ENCODE results near the gene MGLL.

Gene MGLL

GRCh38 chr3:127835993-127836882 is 13.9 kb upstream of the MGLL start:
- no peak for DNase-seq (ENCODE audit: low spot score)

DNA sequence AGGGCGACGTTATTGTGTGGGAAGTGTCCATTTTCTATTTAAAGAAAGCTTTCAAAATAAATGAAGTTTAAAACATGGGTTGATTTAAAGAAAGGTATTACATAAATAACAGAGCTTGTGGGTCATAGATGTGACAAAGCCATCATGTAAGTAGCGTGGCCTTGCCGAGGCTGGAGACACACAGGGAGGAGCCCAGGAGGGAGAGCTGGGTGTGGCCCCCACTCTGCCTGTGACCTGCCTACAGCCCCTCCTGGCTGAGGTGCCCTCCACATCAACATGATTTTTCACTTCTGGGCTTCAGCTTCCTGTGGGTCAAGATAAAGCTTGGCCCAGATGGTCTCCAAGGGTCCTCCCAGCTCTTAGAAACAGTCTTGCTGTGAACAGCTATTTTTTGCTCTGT is 12.5 kb upstream of the MGLL start:
- no peak for DNase-seq (ENCODE audit: low spot score)

GRCh38 chr3:127833281-127834032 is 11.1 kb upstream of the MGLL start:
- no peak for DNase-seq (ENCODE audit: low spot score)

- peak; percentile 58 for DNase-seq (ENCODE audit: low spot score)
These were observed 9.4 kb upstream of the MGLL start for GRCh38 chr3:127831723-127832172.

DNA sequence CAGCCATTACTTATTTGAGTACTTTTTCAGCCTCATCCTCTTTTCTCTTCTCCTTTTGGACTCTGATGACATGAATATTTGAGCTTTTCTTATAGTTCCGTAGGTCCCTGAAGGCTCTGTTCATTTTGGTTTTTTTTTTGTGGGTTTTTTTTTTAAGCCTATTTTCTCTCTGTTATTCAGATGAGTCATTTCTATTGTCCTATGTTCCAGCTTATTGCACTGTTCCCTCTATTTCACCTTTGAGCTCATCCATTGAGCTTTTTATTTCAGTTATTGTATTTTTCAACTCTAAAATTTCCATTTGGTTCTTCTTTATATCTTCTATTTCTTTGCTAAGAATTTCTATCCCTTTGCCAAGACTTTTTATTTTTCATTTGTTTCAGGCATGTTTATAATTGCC is 7.2 kb upstream of the MGLL start:
- no peak for DNase-seq (ENCODE audit: low spot score)

GRCh38 chr3:127827808-127828207 is 5.5 kb upstream of the MGLL start:
- DNase-seq (ENCODE audit: low spot score): no peak

DNA sequence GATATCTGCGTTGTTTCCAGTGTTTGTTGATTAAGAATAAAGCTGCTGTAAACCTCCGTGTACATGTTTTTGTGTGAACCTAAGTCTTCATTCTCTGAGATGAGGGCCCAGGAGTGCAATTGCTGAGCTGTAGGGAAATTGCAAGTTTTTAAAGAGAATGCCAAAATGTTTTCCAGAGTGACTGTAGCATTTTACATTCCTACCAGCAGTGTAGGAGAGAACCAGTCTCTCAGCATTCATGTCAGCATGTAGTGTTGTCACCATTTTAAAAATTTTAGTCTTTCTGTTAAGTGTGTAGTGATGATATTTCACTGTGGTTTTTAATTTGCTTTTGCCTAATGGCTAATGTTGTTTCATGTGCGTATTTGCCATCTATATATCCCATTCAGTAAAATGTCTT is 3.4 kb upstream of the MGLL start:
- DNase-seq (ENCODE audit: low spot score): no peak

- no peak for DNase-seq (ENCODE audit: low spot score)
These were observed 2.0 kb upstream of the MGLL start for GRCh38 chr3:127824151-127824825.

DNA sequence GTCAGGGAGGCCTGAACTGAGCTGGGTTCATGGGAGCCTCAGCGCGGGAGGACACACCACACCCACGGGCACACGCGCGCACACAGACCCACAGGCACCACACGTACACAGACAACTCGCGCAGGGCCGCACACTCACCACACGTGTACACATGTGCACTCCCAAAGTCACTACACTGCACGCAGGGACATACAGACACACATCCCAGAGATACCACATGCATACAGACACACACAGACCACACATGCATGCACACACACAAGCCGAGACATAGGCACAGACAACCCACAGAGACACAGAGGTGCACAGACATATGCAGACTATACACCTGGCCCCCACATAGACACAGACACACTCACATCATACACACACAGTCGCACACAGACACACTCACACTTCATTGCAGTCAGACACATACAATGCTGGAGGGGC is 1.1 kb upstream of the MGLL start:
- no peak for DNase-seq (ENCODE audit: low spot score)

DNA sequence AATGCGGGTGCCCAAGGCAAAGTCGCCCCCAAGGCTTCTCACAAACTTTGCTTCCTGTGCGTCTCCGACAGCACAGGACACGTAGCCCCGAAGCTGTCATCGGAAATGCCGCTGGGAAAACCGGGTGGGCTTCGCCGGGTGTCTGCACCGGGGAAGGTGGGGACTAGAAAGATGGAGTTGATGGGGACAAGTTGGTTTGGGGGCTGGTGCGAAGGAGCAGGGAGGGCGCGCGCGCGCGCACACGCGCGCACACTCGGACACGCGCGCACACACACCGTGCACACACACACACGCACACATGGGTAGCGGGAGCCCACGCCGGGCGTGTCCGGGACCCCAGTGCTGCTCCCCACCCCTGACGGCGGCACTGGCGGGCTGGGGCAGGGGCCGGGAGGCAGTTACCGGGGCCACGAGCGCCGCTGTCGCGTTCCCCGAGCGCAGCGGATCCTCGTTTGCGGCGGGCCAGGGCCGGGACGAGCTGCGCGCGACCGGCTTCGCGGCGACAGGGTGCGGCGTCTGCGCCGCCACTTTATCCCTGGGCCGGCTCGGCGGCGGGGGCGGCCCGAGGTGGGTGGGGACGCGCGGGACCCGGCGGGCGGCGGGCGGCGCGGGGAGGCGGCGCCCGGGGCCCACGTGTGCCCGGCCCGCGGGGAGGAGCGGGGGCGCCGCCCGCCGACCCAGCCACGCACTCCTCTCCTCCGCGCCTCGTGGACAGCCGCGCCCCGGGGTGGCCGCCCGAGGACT is 539 bp upstream of the MGLL start:
- DNase-seq (ENCODE audit: low spot score): peak; percentile 67

DNA sequence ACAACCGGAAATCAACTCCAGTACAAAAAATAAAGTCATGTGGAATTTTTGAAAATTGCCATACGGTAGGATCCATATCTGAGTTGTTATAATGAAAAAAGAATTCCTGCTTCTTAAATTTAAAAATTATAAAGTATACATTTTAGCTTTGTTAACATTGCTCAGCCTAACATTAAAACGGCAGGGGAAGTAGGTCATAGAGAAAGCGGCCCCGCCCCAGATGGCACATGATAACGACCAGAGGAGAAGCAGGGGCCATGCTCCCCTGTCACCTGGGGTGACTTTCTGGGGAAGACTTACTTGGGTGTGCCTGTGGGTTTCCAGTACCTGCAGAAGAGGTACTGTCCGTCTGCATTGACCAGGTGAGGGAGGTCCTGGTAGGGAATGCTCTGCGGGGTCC is 921 bp downstream of the MGLL start:
- no peak for DNase-seq (ENCODE audit: low spot score)

- no peak for DNase-seq (ENCODE audit: low spot score)
These were observed 1.4 kb downstream of the MGLL start for GRCh38 chr3:127820826-127821313.

DNA sequence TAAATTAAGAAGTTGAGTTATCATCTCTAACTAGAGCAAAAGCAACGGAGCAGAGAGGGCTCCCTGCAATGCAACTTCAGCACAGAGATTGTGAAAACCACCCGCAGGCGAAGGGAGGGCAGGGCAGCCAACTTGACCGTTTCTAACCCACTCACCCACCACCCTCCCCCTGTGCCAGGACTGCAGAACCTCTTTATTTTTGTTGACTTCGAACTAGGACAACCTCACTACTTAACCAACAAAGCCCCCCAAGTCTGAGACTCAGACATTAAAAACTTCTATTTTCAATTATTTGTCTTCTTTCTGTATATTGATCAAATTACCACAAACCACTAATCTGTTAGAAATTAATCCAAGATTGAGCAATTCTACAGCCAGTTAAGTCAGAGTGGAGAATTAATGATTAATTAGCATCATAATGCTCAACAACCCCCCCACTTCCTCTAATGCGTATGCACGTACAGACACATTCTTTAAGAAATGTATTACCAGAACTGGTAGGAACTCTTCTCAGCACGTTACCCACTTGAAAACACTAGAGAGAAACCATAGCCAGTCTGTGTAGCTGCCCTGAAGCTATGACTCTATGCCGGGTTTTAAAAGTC is 2.0 kb downstream of the MGLL start:
- DNase-seq (ENCODE audit: low spot score): peak; percentile 62

- no peak for DNase-seq (ENCODE audit: low spot score)
These were observed 2.7 kb downstream of the MGLL start for GRCh38 chr3:127819656-127820055.

DNA sequence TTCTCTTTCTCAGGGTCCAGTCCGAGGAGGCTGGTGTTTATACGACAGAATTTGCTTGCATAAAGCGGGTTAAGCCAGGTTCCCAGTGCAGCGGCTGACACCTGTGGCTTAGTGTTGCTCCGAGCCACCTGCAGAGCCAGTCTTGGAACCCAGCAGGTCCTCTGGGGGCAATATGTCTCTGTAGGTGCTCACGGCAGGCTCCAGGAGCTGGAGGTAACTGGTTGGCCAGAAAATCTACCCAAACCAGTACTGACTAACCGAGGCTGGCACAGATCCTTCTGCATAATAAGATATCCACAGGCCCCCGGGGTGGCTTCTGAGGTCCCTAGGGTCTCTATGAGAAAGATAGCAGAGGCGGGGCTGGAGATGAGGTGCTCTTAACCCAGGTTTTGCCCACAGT is 3.2 kb downstream of the MGLL start:
- no peak for DNase-seq (ENCODE audit: low spot score)

- DNase-seq (ENCODE audit: low spot score): peak; percentile 78
These were observed 4.9 kb downstream of the MGLL start for GRCh38 chr3:127817406-127817841.

DNA sequence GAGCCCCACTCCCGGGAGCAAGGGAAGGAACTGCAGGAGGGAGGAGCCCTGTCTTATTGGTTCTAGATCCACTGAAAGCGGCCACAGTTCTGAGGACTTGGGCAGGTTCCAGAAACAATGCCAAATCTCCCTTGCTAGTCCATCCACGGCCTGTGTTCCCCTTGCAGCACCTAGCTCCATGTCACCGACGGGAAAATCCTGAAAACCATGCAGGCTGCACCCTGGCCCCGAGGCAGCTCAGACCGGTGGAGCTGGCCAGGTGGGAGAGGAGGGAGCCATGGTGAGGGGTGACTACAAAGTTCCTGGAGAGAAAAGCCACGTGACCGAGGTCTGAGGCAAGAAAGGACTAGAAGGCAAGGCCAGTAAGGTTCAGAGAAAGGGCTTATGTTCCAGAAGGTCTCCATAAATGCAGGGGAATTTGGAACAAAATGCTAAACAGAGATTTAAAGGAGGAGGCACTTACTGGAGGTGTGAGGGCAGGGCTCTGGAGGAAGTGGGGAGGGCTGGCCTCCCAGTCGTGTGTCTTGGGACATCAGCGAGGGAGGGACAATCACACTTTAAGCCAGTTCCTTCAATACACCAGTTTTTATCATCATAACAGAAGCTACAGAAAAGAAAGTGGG is 5.4 kb downstream of the MGLL start:
- DNase-seq (ENCODE audit: low spot score): no peak

GRCh38 chr3:127815641-127816605 is 6.4 kb downstream of the MGLL start:
- no peak for DNase-seq (ENCODE audit: low spot score)

DNA sequence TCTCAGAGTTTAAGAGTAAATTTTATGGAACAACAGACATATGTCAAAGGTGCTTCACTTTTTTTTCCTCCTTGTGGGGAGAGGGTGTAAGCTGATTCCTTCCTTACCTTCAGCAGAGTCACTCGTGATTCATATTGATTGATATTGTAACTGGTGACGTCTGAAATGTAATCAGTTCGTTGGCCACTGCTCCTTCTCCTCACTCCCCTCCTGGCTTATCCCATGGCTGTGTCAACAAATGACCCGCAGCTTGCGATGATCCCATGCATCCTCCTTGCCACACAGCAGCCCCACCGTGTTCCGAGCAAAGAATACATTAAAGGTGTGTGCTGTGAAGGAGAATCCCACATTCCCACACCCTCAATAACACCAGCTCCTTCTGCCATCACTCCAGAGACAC is 7.3 kb downstream of the MGLL start:
- DNase-seq (ENCODE audit: low spot score): no peak
